Natural killer cell (primary cell): ENCODE results near the gene FOXN3. TPM values are rescaled to one million over a fixed set of nuclear protein-coding genes. Genes with fewer than 3 reads are reported as not detected.

Experiments
- ATAC-seq, 3 donors: fragments of 150-1000 bp in 2 of 3; fragments of 200-7000 bp in 1 of 3; cut with Tn5 transposase; 1 replicate in 1 of 3; 2 replicates in 2 of 3; pipeline ENCODE4 v1.10.0; 2021; ENCODE audit warnings: mild to moderate bottlenecking in 2 of 3, moderate library complexity in 2 of 3
- DNase-seq, 2 donors: peaks; one replicate each; pipeline versions ENCODE4 v3.0.0 to v3.0.0-alpha.2; 2013 to 2021; ENCODE audit warnings: mixed read lengths in 1 of 2
- H3K27ac ChIP-seq: one replicate; pipeline ENCODE4 v1.5.1; 2013; ENCODE audit warnings: mild to moderate bottlenecking, low read length
- H3K27me3 ChIP-seq: one replicate; pipeline ENCODE4 v1.6.1; 2013; ENCODE audit warnings: low read length; ENCODE audit not compliant: control insufficient read depth, insufficient read depth
- H3K36me3 ChIP-seq: one replicate; pipeline ENCODE4 v1.6.1; 2013; ENCODE audit warnings: low read length; ENCODE audit not compliant: control insufficient read depth, insufficient read depth
- H3K4me1 ChIP-seq: one replicate; pipeline ENCODE4 v1.6.1; 2013; ENCODE audit warnings: low read length; ENCODE audit not compliant: control insufficient read depth, insufficient read depth
- H3K4me3 ChIP-seq: one replicate; pipeline ENCODE4 v1.5.1; 2013; ENCODE audit warnings: low read length
- H3K9me3 ChIP-seq: one replicate; pipeline ENCODE4 v1.6.1; 2013; ENCODE audit warnings: low read length; ENCODE audit not compliant: control insufficient read depth, insufficient read depth
- H3K27ac Mint-ChIP-seq, 2 donors: one replicate each; pipeline ENCODE4 v1.8.0; 2022; ENCODE audit warnings: mild to moderate bottlenecking in 2 of 2, mixed read lengths in 2 of 2, moderate library complexity in 1 of 2
- H3K27me3 Mint-ChIP-seq, 2 donors: one replicate each; pipeline ENCODE4 v1.8.0; 2022; ENCODE audit warnings: low read depth in 2 of 2, mixed read lengths in 2 of 2
- H3K36me3 Mint-ChIP-seq: one replicate; pipeline ENCODE4 v1.8.0; 2022; ENCODE audit warnings: mixed read lengths
- H3K4me1 Mint-ChIP-seq, 2 donors: one replicate each; pipeline ENCODE4 v1.8.0; 2022; ENCODE audit warnings: mixed read lengths in 2 of 2
- H3K4me3 Mint-ChIP-seq: one replicate; pipeline ENCODE4 v1.8.0; 2022; ENCODE audit warnings: mild to moderate bottlenecking, moderate library complexity, mixed read lengths
- H3K9me3 Mint-ChIP-seq, 2 donors: one replicate each; pipeline ENCODE4 v1.8.0; 2022; ENCODE audit warnings: mixed read lengths in 2 of 2
- WGBS: methylation state at CpG from one replicate; pipeline ENCODE4 v1.1.7; 2013; ENCODE audit warnings: missing lambda C conversion rate; ENCODE audit not compliant: insufficient coverage; 5-methylcytosine and 5-hydroxymethylcytosine counted together
- intact Hi-C: fragments of 100-400 bp; cut with micrococcal nuclease; formaldehyde crosslinking; loops from one replicate; pipeline ENCODE4 v1.14.2; 2022
- total RNA-seq, 4 donors: library from RNA; stranded (reverse); fragments of 120-200 nt in 1 of 4; gene quantifications; one replicate each; pipeline versions ENCODE4 v1.2.3 to v1.2.4, GENCODE V29; 2013 to 2022
- TF ChIP-seq, protein P1 (sequence below): fragments of 200-600 bp; IDR thresholded peaks from one replicate; pipeline ENCODE4 v1.8.0; 2022; ENCODE audit warnings: antibody characterized with exemption

Gene FOXN3
- total RNA-seq, 3 donors from 2014 or later (not counting 1 experiment from before 2014, with no cell fraction given): 209 to 216 (median 209) TPM

- DNase-seq (no peak), ATAC-seq (no peak)
- H3K27ac ChIP-seq: no peak overlapping the region
- no peaks in the 10 kb centered on the region for H3K9me3 Mint-ChIP-seq
- no peaks in the 10 kb centered on the region for H3K27me3 ChIP-seq
- H3K4me3 Mint-ChIP-seq: no peak overlapping the region
- H3K36me3 Mint-ChIP-seq: no peaks in the 10 kb centered on the region
- no peaks in the 10 kb centered on the region for H3K9me3 ChIP-seq
- intact Hi-C loops: no loop called here
- H3K27ac Mint-ChIP-seq: no peak overlapping the region
- H3K4me1 ChIP-seq: no peaks in the 10 kb centered on the region
- TF ChIP-seq, protein P1, sequence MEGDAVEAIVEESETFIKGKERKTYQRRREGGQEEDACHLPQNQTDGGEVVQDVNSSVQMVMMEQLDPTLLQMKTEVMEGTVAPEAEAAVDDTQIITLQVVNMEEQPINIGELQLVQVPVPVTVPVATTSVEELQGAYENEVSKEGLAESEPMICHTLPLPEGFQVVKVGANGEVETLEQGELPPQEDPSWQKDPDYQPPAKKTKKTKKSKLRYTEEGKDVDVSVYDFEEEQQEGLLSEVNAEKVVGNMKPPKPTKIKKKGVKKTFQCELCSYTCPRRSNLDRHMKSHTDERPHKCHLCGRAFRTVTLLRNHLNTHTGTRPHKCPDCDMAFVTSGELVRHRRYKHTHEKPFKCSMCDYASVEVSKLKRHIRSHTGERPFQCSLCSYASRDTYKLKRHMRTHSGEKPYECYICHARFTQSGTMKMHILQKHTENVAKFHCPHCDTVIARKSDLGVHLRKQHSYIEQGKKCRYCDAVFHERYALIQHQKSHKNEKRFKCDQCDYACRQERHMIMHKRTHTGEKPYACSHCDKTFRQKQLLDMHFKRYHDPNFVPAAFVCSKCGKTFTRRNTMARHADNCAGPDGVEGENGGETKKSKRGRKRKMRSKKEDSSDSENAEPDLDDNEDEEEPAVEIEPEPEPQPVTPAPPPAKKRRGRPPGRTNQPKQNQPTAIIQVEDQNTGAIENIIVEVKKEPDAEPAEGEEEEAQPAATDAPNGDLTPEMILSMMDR: no peak
- peaks cover 7 to 9% of the 10 kb centered on the region in 2 donors for H3K27me3 Mint-ChIP-seq
- no peaks in the 10 kb centered on the region for H3K36me3 ChIP-seq
- H3K4me1 Mint-ChIP-seq: peaks cover 0 to 7% of the 10 kb centered on the region in 2 donors
- no peak overlapping the region for H3K4me3 ChIP-seq
- WGBS: 97% methylated on average over 3 of the region's 3 CpGs
Observed at GRCh38 chr14:89144066-89144465, 273.0 kb downstream of the FOXN3 start.

GRCh38 chr14:89143595-89143994 is 273.4 kb downstream of the FOXN3 start:
- DNase-seq: no peak
- Histone ChIP-seq H3K4me1 (no peaks in the 10 kb centered on the region), H3K27ac (no peak overlapping the region), H3K27me3 (no peaks in the 10 kb centered on the region), H3K36me3 (no peaks in the 10 kb centered on the region), H3K4me3 (no peak overlapping the region), H3K9me3 (no peaks in the 10 kb centered on the region)
- intact Hi-C loops: no loop called here
- TF ChIP-seq, protein P1: no peak
- Mint-ChIP-seq H3K4me3 (no peak overlapping the region), H3K36me3 (no peaks in the 10 kb centered on the region), H3K4me1 (peaks cover 0 to 7% of the 10 kb centered on the region in 2 donors), H3K27ac (no peak overlapping the region), H3K27me3 (peaks cover 7 to 9% of the 10 kb centered on the region in 2 donors), H3K9me3 (no peaks in the 10 kb centered on the region)
- WGBS: 89% methylated on average over 3 of the region's 3 CpGs
- no peak for ATAC-seq

DNA sequence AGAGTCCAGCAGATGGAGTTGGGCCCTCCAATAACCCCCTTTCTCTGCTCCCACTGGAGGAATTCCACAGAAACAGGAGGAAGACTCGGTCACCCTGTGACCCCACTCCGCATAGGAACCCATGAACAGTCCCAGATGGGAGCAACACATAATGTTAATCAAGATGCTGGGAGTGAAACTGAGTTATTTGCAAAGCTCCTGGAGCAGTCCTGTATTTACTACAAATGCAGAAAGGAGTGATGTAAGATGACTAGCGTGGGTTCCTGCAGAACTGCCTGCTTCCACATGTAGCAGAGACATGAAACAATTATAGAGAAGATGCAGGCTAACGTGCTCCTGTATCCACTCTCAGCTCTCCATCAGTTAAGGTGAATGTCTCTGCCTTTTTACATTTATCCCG is 274.7 kb downstream of the FOXN3 start:
- H3K4me1 ChIP-seq: no peaks in the 10 kb centered on the region
- DNase-seq: no peak
- H3K27ac Mint-ChIP-seq: no peak overlapping the region
- no peaks in the 10 kb centered on the region for H3K9me3 Mint-ChIP-seq
- peaks cover 0 to 4% of the 10 kb centered on the region in 2 donors for H3K4me1 Mint-ChIP-seq
- peaks cover 7 to 9% of the 10 kb centered on the region in 2 donors for H3K27me3 Mint-ChIP-seq
- H3K4me3 ChIP-seq: no peak overlapping the region
- no peaks in the 10 kb centered on the region for H3K36me3 ChIP-seq
- H3K27ac ChIP-seq: no peak overlapping the region
- TF ChIP-seq, protein P1: no peak
- H3K27me3 ChIP-seq: no peaks in the 10 kb centered on the region
- H3K9me3 ChIP-seq: no peaks in the 10 kb centered on the region
- H3K4me3 Mint-ChIP-seq: no peak overlapping the region
- no peak for ATAC-seq
- no peaks in the 10 kb centered on the region for H3K36me3 Mint-ChIP-seq
- 92% methylated on average over 4 of the region's 5 CpGs for WGBS
- intact Hi-C loops: no loop called here

DNA sequence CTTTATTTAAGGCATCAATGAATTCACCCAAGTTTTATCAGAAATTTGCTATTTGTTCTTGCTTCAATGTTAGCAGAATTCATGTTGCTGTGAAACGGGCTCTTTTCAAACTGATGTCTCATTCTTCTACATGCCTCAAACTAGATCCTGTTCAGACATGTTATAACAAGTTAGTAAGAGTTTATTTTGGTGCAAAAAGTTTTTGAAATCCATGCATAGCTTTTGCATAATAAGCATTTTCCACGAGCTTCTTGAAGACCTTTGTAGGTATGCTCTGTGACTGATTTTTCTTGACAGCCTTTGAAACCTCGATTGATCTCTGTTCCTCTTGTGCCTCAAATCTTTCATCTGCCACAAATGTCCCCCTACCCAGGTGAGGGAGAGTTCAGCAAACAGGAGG is 275.2 kb downstream of the FOXN3 start:
- Mint-ChIP-seq H3K4me1 (no peaks in the 10 kb centered on the region), H3K4me3 (no peak overlapping the region), H3K36me3 (no peaks in the 10 kb centered on the region), H3K27me3 (peaks cover 6 to 7% of the 10 kb centered on the region in 2 donors), H3K27ac (no peak overlapping the region), H3K9me3 (no peaks in the 10 kb centered on the region)
- DNase-seq (no peak), ATAC-seq (no peak)
- Histone ChIP-seq H3K4me1 (no peaks in the 10 kb centered on the region), H3K36me3 (no peaks in the 10 kb centered on the region), H3K4me3 (no peak overlapping the region), H3K27ac (no peak overlapping the region), H3K27me3 (no peaks in the 10 kb centered on the region), H3K9me3 (no peaks in the 10 kb centered on the region)
- intact Hi-C loops: no loop called here
- WGBS: 72% methylated on average over 2 of the region's 3 CpGs
- TF ChIP-seq, protein P1: no peak
